NCI-H1694 treated with DMSO at 0.1 percent for 48 hours (cell line): ENCODE results near the gene RBM3.
A peak's percentile ranks its signal among the peaks of the same experiment; 100 is the strongest.

Experiments used
- DNase-seq: peaks from one replicate; lab custom pipeline; 2025; lab: John Stamatoyannopoulos, UW

Gene RBM3

DNA sequence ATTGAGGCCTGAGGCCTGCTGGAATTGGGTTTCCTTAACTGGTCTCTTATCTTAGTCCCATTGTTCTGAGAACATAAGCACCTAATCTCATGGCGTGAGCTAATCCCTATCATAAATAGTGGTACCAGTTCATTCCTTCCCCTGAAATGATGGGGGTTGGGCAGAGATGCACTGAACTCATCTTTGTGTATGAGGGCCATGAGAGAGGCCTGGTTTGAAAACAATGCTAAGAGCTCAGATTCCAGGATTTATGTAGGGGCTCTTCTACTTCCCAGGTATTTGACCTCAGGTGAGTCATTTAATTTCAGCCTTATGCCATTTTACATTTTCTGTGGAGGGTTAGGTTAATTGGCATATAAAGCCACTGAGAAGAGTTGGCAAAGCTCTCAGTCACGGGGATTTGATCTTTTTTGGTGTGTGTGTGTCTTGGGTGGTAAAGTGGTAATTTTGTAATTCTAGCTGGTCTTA is 4.4 kb downstream of the RBM3 start:
- no peak for DNase-seq

DNA sequence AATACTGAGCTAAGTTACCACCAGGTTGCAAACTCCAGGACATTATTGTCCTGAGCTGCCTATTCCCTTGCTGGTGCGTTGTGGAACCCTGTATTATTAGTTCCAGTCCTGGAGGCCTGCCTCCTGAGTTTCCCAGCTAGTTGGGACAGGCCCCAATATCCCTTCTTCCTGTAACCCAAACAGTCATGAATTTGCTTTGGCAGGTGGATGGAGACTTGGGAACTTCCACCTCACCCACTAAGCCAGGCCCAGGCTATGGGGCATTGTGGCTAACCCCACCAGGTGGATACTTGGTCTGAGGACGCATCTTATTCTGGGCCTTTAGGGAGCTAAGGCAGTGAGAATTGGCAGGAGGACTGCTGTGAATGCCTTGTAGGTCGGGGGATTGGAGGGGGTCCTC is 5.0 kb downstream of the RBM3 start:
- no peak for DNase-seq

DNA sequence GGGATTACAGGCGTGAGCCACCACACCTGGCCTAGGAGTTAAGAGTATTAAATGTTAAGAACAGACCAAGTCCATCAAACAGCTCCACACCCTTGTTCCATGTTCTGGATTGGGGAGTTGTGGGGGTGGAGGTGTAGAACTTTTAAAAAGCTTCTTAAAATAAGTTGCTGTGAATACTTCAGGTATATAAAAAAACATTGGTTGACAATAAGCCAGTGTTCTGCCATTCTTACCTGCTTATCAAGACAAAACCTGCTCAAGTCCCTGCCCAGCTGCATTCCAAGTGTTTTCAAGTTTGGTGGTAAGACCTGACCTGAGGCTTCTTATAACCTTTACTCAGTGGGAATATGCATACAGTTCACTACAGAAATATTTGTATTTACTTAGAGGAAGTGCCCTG is 6.4 kb downstream of the RBM3 start:
- DNase-seq, result no peak

DNA sequence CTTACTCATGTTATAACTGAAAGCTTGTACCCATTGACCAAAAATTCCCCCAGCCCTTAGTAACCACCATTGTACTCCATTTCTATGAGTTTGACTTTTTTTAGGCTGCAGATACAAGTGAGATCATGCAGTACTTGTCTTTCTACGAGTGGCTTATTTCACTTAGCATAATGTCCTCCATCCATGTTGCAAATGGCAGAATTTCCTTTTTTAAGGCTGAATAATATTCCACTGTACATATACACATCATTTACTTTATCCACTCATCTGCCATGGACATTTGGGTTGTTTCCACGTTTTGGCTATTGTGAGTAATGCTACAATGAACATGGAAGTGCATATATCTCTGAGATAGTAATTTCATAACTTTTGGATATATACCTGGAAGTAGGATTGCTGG is 10.4 kb downstream of the RBM3 start:
- DNase-seq, result no peak

DNA sequence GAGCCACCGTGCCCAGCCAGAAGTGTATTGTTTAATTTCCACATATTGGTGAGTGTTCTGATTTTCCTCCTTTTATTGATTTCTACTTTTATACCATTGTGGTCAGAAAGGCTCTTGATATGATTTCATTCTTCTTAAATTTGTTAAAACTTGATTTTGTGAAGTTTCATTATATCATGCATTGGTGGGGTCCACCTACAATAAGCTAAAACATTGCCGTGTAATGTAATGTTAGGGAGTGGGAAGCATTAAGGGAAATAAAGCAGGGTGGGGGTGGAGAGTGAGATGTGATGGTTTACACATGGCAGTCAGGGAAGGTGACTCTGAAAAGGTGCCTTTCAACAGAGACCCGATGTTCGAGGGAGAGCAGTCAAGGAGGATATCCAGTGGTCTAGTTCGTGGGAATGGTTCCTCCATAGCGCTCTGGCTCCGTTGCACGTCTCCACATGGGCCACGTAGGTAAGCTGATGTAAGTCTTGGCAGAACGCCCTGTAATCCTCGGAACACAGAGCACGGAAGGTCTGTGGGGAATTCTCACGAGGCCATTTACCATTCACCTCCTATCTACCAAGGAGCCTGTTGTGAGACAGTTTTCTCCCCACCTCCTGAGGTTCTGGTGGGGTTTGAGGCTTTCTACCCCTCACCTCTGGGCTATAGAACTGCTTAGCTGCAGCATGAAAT is 15.3 kb downstream of the RBM3 start:
- DNase-seq, result no peak

DNA sequence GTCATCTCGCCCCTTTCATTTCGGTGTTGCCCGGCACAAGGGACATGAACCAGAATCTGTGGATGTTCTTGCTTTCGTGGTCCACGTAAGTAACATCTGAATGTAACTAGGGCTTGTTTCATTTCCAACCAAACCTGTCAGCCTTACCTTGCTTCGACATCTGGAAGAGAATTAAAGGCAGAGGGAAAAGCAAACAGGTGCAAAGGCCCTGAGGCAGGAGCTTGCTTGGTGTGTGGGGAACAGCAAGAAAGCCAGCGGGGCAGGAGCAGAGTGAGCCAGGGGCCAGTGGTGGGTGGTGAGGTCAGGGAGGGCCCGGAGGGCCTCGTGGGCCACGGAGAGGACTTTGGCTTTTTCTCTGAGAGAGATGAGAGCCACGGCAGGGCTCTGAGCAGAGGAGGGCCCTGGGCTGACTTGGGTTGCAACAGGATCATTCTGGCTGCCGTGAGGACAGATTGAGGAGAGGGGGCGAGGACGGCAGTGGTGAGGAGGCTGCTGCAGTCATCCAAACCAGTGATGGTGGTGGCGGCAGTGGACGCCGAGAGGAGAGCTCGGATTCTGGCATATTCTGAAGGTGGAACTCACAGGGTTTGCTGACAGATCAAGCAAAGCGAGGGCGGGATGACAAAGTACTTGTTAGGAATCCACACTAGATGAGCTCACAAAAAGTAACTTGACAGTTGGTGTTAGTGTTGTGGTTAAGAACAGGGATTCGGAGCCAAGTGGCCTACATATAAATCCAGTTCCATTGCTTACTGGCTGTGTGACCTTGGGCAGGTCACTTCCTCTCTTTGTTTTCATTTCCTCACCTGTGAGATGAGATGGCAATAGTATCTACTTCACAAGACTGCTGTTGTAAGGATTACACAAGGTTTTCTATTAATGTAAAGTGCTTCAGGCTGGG is 16.2 kb downstream of the RBM3 start:
- no peak for DNase-seq

DNA sequence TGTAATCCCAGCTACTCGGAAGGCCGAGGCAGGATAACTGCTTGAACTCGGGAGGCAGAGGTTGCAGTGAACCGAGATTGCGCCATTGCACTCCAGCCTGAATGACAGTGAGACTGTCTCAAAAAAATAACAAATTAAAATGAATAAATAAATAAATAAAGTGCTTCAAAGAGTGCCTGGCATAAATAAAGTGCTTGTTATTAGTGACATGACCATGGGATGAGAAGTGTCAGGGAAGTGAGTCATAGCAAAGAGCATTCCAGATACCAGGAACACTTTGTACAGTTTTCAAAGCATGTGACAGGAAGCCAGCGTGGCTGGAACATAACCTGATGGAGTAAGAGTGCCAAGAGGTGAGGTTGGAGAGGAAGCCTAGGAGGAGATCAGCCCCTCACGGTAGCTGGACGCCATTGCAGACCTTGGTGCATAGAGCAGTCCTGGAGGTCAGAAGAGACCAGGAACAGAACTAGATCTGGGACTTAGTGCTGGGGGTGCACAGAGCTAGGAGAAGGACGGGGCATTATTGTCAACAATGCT is 17.0 kb downstream of the RBM3 start:
- no peak for DNase-seq

DNA sequence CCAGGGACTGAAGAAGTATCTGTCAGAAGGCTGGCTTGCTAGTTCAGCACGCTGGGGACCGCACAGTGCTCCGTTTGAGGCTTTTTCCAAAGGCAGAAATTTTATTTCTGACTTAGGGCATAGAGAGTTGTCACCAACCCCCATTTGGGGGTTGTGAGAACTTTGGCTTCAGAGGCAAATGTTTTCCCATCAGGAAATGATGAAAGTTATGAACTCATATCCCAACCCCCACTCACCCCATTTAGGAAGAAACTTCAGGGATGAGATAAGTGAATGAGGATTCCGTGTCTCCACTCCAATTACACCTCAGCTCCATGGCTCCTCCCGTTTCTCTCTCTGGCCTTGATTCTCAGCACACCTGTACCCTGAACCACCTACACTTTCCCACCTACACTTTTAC is 18.7 kb downstream of the RBM3 start:
- no peak for DNase-seq

DNA sequence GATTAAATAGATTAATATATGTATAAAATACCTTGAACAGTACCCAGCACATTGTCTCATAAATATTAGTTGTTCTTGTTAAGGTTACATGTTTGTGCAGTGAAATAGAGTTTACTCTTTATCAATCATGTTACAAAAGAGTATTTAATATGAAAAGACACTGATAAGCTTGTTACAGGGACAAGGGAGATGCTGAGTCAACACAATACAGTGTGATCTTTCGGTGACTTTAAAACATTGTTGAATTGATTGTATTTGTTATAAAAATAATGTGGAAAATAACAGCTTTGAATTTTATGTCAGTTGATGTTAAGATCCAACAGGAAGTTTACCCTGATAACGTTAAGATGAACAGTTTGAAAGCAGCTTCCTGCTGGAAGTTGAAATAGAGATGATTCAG is 21.6 kb downstream of the RBM3 start:
- no peak for DNase-seq

DNA sequence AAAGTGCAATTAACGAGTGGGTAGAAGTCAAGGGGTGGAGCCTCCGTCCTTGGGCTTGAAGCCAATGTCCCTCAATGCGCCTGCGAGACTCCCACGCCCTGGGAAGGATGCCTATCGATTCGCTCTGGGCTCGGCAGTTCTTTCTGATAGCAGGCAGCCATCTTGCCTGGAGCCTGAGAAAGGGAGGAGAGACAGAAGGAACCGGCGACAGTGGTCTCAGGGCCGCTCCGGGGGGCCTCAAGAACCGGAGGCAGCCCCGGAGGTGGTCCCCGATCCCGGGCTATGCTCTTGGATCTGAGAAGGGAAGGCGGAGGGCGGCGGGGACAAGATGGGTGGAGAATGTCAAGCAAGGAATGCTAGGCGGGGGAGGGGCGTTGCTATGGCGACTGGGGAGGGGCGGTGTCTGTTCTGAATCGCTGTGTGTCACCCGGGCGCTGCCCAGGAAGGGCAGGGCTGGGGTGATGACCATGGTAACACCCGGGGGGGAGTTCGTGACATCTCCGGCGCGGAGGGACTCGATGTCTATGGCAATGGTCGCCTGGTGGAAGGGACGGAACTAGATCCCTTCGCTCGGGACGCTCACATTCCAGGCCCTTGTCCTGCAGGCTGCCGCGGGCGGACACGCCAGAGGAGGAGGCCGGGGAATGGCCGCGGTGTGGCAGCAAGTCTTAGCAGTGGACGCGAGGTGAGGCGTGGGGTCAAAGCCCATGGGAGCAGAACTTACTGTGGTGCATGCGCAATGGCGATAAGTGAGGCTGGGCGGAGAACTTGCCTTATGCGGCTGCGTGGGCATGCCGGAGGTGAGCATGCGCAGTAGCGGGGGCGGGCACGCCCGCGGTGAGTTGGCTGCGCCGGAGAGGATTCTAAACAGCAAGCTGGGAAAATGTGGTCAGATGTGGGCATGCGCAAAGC is 23.3 kb downstream of the RBM3 start, which contains the start of gene WDR13:
TSS of gene WDR13 (plus strand) at position 140 of the 912 bp plus-strand sequence. CDS start at position 645, 505 bp downstream.
- DNase-seq, result peak; percentile 82

DNA sequence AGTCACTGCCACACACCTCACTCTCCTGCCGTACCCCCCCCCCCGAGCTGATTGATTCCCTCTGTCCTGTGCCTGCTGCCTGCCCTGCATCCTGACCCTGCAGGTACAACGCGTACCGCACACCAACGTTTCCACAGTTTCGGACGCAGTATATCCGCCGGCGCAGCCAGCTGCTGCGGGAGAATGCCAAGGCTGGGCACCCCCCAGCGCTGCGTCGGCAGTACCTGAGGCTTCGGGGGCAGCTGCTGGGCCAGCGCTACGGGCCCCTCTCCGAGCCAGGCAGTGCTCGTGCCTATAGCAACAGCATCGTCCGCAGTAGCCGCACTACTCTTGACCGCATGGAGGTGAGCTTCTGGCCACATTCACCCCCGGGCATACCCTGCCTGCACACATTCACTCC is 24.3 kb downstream of the RBM3 start:
- DNase-seq, result no peak

DNA sequence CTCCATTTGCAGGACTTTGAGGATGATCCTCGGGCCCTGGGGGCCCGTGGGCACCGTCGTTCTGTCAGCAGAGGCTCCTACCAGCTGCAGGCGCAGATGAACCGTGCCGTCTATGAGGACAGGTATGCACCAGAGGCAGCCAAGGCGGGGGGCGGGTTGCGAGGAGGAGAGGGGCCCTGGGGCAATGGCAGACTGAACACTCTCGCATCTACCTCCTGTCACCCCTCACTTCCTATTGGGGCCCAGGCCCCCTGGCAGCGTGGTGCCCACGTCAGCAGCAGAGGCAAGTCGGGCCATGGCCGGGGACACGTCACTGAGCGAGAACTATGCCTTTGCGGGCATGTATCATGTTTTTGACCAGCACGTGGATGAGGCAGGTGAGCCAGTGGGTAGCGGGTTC is 25.1 kb downstream of the RBM3 start:
- DNase-seq, result no peak

DNA sequence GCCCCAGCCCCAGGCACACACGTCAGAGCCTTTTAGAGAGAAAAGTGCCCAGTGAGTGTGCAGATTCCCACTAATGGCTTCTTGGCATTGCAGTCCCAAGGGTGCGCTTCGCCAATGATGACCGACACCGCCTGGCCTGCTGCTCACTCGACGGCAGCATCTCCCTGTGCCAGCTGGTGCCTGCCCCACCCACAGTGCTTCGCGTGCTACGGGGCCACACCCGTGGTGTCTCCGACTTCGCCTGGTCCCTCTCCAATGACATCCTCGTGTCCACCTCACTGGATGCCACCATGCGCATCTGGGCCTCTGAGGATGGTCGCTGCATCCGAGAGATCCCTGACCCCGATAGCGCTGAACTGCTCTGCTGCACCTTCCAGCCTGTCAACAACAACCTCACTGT is 25.9 kb downstream of the RBM3 start:
- no peak for DNase-seq

DNA sequence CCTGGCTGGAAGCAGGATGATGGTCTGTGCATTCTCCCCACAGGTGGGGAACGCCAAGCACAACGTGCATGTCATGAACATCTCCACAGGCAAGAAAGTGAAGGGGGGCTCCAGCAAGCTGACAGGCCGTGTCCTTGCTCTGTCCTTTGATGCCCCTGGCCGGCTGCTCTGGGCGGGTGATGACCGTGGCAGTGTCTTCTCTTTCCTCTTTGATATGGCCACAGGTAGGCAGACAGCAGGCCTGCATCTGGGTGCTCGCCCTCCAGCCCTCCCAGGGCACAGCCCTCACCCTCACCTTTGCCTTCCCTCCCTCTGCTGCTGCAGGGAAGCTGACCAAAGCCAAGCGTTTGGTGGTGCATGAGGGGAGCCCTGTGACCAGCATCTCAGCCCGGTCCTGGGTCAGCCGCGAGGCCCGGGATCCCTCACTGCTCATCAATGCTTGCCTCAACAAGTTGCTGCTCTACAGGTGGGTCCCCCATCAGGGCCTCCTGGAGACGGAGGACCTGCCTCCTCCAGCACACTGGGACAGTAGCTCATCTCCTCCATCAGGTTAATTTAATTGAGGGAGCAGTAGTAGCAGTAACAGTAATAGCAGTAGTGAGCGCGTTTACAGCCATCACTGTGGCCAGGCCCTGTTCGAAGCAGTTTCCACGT is 27.6 kb downstream of the RBM3 start:
- DNase-seq, result no peak

DNA sequence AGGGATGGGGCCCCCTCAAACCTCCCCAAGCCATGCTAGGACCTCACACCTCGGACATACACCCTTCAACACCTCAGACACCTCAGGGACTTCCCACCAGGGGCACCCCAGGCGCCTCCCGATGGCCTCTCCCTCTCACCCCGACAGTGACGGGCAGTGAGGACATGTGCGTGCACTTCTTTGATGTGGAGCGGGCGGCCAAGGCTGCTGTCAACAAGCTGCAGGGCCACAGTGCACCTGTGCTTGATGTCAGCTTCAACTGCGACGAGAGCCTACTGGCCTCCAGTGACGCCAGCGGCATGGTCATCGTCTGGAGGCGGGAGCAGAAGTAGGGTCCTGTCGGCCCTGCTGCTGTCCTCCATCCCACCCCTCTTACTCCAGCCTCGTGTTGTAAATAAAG is 30.4 kb downstream of the RBM3 start:
- no peak for DNase-seq

DNA sequence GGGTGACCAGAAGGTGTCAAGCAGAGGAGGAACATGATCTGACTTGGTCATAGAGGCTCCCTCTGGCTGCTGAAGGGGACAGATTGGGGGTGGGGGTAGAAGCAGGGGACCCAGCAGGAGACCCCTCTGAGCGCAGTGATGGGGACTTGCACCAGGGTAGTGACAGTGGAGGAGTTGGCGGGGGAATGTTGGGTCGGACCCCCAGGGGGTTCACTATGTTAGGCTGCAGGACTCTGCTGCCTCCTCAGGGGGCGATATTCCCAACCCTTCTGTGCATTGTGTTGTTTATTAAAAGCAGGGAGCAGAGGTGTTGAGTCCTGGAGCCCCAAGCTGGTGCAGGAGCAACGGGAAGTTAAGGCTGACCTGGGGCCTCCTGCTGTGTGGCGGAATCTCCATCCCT is 31.8 kb downstream of the RBM3 start:
- DNase-seq, result no peak

DNA sequence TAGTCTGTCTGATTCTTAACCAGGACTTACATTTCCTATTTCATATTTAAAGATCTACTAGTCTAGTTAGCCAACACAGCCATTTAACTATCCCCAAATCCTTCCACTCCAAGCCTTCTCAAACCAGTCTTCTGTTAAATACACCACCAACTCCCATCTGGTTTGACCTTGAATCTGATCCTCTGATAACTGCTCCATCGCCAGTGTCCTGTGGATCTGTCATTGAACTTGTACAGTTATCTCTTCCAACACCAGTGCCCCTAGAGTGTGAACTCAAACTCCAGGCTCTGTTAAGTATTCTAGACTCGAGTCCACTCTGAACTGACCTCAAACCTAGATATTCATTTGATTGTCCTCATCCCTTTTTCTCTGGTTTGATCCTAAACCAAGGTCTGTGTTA is 37.4 kb downstream of the RBM3 start:
- DNase-seq, result no peak

DNA sequence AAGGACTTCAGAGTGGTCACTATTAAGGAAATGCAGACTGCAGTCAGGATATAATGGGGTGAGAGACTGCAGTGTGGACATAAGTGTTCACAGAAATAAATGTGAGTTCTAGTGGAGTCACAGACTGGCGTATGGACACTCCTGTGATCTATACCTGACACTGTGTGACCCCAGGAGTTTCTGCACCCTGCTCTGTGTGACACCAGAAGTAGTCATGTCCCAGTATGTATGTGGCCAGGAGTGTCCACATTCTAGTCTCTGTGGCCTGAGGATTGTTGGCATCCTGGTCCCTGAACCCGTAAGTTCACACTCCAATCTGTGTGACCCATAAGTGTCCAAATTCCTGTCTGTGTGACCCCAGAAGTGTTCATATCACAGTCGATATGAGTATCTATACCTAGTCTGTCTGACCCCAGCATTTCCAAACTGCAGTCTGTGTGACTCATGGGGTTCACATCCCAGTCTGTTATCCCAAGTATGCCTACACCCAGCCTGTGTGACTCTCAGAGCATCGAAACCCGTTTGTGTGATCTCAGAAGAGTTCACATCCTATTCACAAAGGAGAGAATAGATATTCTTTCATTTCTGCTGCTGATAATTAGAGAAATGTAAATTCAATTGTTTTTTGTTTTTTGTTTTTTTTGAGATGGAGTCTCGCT is 39.3 kb downstream of the RBM3 start:
- DNase-seq, result no peak

DNA sequence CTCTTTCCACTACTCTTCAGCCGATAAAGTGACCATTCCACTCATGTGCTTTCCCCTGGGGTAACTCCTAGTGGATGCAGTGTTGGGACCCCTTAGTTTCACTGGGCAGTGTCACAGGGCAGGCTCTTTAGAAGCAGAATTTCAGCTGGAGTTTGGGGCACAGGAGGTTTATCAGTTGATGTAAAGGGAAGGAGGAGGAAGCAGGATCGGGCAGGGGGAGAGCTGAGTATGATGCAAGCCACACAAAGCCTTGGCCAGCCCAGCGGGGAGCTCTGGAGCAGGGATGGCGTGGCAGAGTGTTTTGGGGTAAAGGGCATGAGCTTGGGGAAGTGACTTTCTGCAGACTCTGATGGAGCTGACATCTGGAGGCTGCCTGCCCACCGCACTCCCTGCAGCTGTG is 42.3 kb downstream of the RBM3 start:
- no peak for DNase-seq

DNA sequence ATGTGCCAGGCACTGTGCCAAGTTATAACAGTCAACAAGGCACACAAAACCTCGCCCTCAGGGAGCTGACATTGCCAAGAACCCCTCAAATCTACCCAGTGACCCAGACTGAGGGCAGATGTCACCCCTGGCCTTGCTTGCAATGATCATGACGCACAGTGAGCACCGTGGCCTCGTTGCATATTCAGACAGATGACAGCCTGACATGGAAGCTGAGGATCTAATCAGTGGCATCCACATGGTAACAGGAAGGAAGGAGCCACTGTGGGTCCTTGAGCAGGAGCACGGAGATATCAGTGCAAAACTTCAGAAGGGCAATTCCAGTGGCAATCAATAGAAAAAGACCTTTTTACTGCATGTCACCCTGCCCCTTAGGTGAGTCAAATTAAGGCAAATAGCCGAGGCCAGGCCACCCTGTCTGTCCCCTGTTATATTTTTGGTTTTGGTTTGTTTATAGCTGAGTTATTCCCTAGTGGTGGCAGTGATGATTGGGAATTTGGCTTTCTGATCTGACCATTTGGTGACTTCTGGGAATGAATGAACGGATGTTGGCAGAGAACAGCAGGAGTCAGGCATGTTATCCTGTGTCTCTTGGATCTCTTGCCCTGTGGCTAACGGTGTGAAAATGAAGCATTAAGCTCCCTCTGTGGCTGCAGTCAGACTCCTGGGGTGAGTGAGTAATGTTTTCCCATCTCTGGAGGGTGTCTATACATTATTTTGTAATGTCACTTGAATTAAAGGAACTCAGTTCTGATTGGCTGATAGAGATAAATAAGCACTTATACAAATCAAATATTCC is 43.5 kb downstream of the RBM3 start:
- no peak for DNase-seq
